ENCODE results near the gene NAV2.

Gene NAV2

DNA sequence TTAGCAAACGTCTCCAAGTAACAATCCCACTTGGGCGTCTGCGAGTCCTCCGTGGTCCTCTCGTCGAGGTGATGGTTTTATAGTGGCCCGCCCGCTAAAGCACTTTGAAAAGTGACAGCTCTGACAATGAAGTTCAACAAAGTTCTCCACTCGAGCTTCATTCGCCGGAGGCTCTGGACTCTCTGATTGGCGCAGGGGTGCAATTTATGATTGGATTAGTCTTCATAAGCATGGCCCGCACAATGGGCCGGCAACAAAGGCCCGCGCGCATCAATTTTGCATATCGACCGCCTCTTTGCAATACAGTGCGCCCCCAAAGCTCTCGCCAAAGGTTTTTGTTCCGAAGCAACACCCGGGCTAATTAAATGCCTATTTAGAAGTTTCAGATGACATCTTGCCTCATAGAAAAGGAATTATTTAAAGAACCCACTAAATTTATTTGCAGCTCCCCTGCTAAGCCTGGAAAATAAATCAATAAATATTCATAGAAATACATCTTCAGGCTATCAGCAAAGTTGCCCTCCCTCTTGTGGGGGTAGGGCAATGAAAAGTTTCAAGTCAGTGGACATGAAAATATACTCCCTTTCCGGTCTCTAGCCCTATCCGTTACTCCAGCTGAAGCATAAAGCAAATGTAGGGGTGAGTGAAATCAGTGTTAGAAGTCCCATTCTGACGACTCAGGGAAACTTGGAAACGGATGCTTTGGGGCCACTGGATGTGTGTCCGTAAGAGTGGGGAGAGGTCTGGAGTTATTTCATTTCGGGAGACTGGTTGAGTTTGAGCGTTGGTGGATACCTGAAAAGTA is 448.0 kb downstream of the NAV2 start, which contains the start of gene DBX1:
Gene DBX1 (minus strand): TSS at position 51 of the 805 bp plus-strand sequence. CDS start 151 bp downstream, outside the sequence.
- no peak for DNase-seq (ENCODE audit: low read depth)

- DNase-seq (ENCODE audit: low read depth) = no peak
These were observed 448.7 kb downstream of the NAV2 start for GRCh38 chr11:20161230-20161918.

DNA sequence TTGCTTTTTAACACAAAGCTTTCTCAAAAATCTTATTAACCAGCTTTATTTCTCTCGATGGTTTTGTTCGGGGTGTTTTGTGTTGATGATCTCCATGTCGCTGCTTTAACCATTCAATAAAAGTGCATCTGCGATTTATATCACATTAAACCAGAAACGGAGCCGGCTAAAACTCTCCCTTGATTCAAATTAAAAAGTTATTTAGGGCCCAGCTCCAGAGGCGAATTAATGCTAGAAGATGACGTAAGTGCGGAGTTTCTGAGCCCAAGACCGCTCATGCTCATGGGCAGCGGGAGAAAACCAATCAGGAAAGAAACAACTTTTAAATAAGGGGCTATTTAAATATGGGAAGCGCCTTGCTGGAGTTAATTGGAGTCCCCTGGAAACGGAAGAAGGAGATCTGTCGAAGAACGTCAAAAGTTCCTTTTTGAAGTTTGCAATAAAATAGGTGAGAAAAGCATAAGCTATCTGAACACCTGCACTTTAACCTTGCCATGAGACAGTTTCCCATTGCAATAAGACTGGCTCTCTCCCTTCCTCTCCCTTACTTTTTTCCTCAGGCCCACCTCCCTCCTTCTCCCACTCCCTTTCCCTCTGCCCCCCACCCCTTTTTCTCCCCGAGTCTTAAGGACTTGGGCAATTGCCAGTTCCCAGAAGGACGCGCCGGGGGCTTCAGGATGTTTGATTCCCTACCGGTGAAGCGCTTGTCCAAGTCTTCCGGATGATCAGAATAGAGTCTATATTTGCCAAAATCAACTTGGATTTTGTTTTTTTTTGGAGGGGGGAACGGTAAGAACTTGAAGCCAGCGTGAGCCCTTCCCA is 449.5 kb downstream of the NAV2 start:
- DNase-seq (ENCODE audit: low read depth) = no peak

DNA sequence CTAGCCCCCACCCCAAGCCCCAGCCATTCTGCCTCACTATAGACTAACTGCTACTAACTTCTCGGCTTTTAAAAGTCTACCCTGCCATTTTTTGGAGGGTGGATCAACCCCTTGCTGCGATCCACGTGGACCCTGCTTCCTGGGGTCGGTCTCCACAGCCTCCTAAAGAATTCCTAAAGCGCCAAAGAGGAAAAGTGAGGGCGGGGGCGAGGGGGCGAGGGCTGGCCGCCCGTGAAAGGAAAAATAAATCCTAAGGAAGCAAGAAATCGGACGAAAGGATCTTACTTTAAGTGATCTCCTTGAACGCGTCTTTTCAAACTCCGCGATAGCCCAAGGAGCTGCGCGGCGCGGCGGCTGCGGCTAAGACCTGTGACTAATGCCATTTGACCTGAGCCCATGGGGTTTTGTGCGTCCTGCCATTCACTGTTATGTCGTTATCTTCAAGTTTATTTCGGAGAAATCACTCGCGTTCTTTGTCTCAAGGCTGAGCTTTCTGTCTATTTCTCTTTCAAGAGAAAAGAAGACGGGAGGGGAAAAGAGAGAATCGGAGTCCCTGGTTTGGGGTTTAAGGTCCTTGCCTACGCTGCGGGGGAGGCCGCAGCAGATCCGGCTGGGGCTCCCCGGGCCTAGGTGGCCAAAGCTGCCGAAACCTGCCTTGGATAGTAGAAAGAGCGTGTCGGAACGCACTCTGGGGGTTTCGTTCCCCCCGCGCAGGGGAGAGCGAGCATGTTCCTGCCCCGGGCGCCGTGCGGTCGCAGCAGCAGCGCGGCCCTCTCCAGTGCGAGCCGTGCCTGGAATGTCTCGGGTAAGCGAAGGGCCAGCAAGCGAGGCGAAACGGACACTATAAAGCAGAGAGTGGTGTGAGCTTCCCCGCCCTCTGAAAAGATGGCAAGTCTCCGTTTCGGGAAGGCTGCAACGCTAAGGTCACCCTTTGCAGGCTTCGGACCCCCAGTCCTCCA is 450.5 kb downstream of the NAV2 start:
- DNase-seq (ENCODE audit: low read depth) = no peak

GRCh38 chr11:20163783-20164481 is 451.3 kb downstream of the NAV2 start:
- no peak for DNase-seq (ENCODE audit: low read depth)
